Left ventricle myocardium inferior (tissue), 1 donor: ENCODE results near the gene KRTAP10-2. TPM values are rescaled to one million over a fixed set of nuclear protein-coding genes. Genes with fewer than 3 reads are reported as not detected.

Experiments used
- DNase-seq: peaks from one replicate; pipeline ENCODE4 v3.0.0-alpha.2; 2020
- H3K27ac ChIP-seq: fragments of 200-600 bp; replicated peaks from 2 replicates; pipeline ENCODE4 v1.8.0; 2021
- H3K27me3 ChIP-seq: fragments of 200-600 bp; 2 replicates; pipeline ENCODE4 v1.8.0; 2021; ENCODE audit warnings: low read depth
- H3K36me3 ChIP-seq: fragments of 200-600 bp; 2 replicates; pipeline ENCODE4 v1.8.0; 2021
- H3K4me1 ChIP-seq: fragments of 200-600 bp; 2 replicates; pipeline ENCODE4 v1.8.0; 2021
- H3K4me3 ChIP-seq: fragments of 200-600 bp; 2 replicates; pipeline ENCODE4 v1.8.0; 2021; ENCODE audit warnings: mild to moderate bottlenecking, moderate library complexity
- H3K9me3 ChIP-seq: fragments of 200-600 bp; replicated peaks from 2 replicates; pipeline ENCODE4 v1.8.0; 2021
- intact Hi-C: fragments of 100-400 bp; cut with micrococcal nuclease; formaldehyde crosslinking; loops from one replicate; pipeline ENCODE4 v1.11.0; 2022
- total RNA-seq: library from RNA; stranded (reverse); fragmentation: NEBNext Ultra II Directional; extraction: Animal tissue kit (Norgen Biotek cat#: 25700); gene quantifications from one replicate; pipeline ENCODE4 v1.2.1, GENCODE V29; 2021
- TF ChIP-seq, protein P1 (sequence below): fragments of 200-600 bp; IDR thresholded peaks from 2 replicates; pipeline ENCODE4 v1.8.0; 2021; ENCODE audit warnings: antibody characterized with exemption, mild to moderate bottlenecking, borderline replicate concordance
- donor health status: DM: no; HTN: yes; CAD: no; lungs with severe emphysema.

The KRTAP10-2 gene
- total RNA-seq, 1 donor from 2014 or later, result not detected

DNA sequence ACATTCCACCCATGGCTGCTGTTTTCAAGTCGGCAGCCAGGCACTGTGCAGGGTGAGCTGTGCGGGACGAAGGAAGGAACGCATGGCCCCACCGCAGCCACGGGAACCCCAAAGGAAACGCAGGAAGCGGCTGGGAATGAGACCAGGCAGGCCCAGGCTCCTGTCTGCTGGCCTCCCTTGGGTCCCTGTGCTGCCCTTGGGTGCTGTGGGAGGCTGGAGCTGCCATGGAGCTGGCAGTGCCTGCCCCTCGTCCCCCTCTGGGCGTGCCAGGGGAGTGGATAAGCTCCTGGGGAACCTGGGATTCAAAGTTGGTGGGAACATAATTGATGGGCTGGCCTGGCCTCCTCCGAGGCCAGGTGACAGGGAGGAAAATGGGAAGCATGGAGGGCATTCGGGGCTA lies 17.0 kb upstream of the KRTAP10-2 start:
- peaks cover 16% of the 10 kb centered on the region for H3K27me3 ChIP-seq
- peaks cover 31% of the 10 kb centered on the region for H3K9me3 ChIP-seq
- intact Hi-C loops, result no loop called here
- H3K4me1 ChIP-seq, result no peaks in the 10 kb centered on the region
- TF ChIP-seq, protein P1, sequence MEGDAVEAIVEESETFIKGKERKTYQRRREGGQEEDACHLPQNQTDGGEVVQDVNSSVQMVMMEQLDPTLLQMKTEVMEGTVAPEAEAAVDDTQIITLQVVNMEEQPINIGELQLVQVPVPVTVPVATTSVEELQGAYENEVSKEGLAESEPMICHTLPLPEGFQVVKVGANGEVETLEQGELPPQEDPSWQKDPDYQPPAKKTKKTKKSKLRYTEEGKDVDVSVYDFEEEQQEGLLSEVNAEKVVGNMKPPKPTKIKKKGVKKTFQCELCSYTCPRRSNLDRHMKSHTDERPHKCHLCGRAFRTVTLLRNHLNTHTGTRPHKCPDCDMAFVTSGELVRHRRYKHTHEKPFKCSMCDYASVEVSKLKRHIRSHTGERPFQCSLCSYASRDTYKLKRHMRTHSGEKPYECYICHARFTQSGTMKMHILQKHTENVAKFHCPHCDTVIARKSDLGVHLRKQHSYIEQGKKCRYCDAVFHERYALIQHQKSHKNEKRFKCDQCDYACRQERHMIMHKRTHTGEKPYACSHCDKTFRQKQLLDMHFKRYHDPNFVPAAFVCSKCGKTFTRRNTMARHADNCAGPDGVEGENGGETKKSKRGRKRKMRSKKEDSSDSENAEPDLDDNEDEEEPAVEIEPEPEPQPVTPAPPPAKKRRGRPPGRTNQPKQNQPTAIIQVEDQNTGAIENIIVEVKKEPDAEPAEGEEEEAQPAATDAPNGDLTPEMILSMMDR, result no peak
- H3K27ac ChIP-seq, result no peak overlapping the region
- no peak for DNase-seq
- H3K36me3 ChIP-seq, result no peaks in the 10 kb centered on the region
- no peak overlapping the region for H3K4me3 ChIP-seq

DNA sequence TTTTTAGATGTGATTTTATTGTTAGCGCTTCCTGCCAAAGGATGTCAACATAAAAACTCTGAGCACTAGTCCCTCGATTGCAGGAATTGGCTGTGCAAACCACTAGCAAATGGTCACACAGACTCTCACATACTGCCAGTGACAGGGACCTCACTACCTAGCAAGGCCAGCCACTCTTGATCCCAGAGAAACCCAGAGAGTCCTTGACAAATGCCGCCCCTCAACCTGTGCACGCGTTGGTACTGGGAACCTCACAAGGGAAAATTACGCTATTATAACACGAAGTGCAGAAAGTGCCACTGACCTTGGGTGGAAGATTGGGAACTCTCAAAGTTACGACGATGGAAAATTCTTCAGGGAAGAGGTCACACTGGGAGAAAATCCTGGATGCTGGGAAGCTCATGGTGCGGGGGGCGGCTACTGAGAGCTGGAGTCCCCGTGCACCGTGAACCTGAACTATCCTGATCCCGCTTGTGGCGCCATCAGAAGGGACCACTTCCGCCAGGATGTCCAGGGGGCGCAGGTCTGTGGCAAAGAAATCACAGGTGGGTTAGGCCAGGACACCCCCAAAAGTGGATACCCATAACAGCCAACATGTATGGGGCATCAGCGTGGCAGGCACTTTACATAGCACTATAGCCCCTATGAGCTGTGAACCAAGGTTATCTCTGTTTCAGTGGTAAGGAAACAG lies 16.3 kb upstream of the KRTAP10-2 start:
- H3K27ac ChIP-seq, result no peak overlapping the region
- no peak overlapping the region for H3K4me3 ChIP-seq
- H3K4me1 ChIP-seq, result no peaks in the 10 kb centered on the region
- intact Hi-C loops, result no loop called here
- TF ChIP-seq, protein P1, result no peak
- H3K9me3 ChIP-seq, result peaks cover 35% of the 10 kb centered on the region
- peaks cover 14% of the 10 kb centered on the region for H3K27me3 ChIP-seq
- DNase-seq, result no peak
- H3K36me3 ChIP-seq, result no peaks in the 10 kb centered on the region

DNA sequence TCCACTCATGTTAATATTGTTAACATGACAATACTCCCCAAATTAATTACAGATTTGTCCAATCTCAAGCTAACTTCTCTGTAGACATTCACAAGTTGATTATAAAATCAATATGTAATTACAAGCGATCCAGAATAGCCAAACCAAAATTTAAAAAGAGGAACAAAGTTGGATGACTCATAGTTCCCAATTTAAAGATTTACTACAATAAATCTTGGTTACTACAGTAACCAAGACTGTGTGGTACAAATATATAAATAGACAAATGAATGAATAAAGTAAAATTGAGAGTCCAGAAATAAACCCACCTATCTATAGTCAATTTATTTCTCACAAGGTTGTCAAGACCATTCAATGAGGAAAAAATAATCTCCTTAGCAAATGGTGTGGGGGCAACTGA lies 15.1 kb upstream of the KRTAP10-2 start:
- intact Hi-C loops, result no loop called here
- H3K27me3 ChIP-seq, result peaks cover 14% of the 10 kb centered on the region

DNA sequence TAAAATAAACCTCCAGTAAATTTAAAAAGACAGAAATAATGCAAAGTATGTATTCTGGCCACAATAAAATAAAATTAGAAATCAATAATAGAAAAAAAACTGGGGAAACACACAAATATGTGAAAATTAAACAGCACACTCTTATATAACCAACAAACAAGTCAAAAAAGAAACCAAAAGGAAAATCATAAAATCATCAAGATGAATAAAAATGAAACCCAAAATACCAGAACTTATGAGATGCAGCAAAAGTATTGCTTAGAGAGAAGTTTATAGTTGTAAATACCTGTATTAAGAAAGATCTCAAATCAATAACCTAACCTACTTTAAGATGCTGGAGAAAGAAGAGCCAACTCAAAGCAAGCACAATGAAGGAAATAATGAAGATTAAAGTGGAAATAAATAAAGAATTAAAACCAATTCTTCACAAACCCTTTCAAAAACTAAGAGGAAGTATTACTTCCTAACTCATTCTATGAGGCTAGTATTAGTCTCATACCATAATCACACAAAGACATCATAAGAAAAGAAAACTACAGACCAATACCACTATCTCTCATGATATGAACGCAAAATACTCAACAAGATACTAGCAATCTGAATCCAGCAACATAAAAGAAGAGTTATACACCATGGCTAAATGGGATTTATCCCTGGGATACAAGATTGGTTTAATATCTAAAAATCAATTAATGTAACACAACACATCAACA lies 13.7 kb upstream of the KRTAP10-2 start:
- TF ChIP-seq, protein P1, result no peak

More for the DNA sequence above, 15.1 kb upstream of the KRTAP10-2 start:
- no peak for DNase-seq
- TF ChIP-seq, protein P1, result no peak
- no peak overlapping the region for H3K27ac ChIP-seq
- no peak overlapping the region for H3K4me3 ChIP-seq
- no peaks in the 10 kb centered on the region for H3K4me1 ChIP-seq
- H3K36me3 ChIP-seq, result no peaks in the 10 kb centered on the region
- peaks cover 37% of the 10 kb centered on the region for H3K9me3 ChIP-seq

DNA sequence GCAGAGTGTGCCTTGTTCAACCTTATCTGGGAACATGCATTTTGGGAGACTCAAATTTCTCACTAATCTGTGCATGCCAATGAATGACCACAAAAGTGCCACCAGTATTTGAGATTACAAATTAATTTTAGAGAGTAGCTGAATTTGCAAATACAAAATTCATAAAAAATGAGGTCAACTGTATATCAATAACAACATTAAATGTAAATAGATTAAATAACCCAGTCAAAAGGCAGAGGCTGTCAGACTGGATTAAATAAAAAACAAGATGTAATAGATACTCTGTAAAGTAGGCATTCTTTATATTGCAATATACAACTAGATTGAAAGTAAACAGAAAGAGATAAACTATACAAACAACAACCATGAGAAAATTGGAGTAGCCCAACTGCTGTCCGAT lies 12.8 kb upstream of the KRTAP10-2 start:
- Histone ChIP-seq H3K4me3 (no peak overlapping the region), H3K9me3 (peaks cover 47% of the 10 kb centered on the region), H3K4me1 (no peaks in the 10 kb centered on the region), H3K27me3 (peaks cover 11% of the 10 kb centered on the region), H3K27ac (no peak overlapping the region), H3K36me3 (no peaks in the 10 kb centered on the region)
- intact Hi-C loops, result no loop called here
- TF ChIP-seq, protein P1, result no peak
- DNase-seq, result no peak

More for the DNA sequence above, 13.7 kb upstream of the KRTAP10-2 start:
- Histone ChIP-seq H3K4me3 (no peak overlapping the region), H3K27me3 (peaks cover 14% of the 10 kb centered on the region), H3K27ac (no peak overlapping the region), H3K9me3 (peaks cover 38% of the 10 kb centered on the region), H3K4me1 (no peaks in the 10 kb centered on the region), H3K36me3 (no peaks in the 10 kb centered on the region)
- no peak for DNase-seq
- intact Hi-C loops, result no loop called here
